GM12864 (cell line): ENCODE data around the gene KDM4B.

Source experiments
- DNase-seq: peaks from one replicate; pipeline ENCODE4 v3.0.0-alpha.2; 2011; ENCODE audit warnings: low read depth
- H3K4me3 ChIP-seq: 2 replicates; pipeline ENCODE4 v1.5.1; 2011; ENCODE audit warnings: mild to moderate bottlenecking, low read depth, low read length, control low read depth
- CTCF ChIP-seq: IDR thresholded peaks from 2 replicates; pipeline ENCODE4 v1.5.1; 2011; ENCODE audit warnings: low read depth, mild to moderate bottlenecking, moderate library complexity, low read length, control low read depth, inconsistent platforms; ENCODE audit errors: missing control alignments

Gene KDM4B

GRCh38 chr19:5097959-5098623 is 129.2 kb downstream of the KDM4B start:
- TF ChIP-seq CTCF: no peak
- H3K4me3 ChIP-seq: no peak overlapping the region
- DNase-seq: no peak

GRCh38 chr19:5098646-5099045 is 129.7 kb downstream of the KDM4B start:
- H3K4me3 ChIP-seq: no peak overlapping the region
- no peak for DNase-seq
- TF ChIP-seq CTCF: no peak

GRCh38 chr19:5099701-5100221 is 130.8 kb downstream of the KDM4B start:
- H3K4me3 ChIP-seq: no peak overlapping the region
- no peak for TF ChIP-seq CTCF

GRCh38 chr19:5101871-5102270 is 133.0 kb downstream of the KDM4B start:
- DNase-seq: no peak
- no peak for TF ChIP-seq CTCF
- no peak overlapping the region for H3K4me3 ChIP-seq

More at GRCh38 chr19:5099701-5100221, 130.8 kb downstream of the KDM4B start:
- DNase-seq: no peak

- DNase-seq: no peak
- TF ChIP-seq CTCF: no peak
Observed at GRCh38 chr19:5102520-5102919, 133.6 kb downstream of the KDM4B start.

GRCh38 chr19:5103061-5103701 is 134.3 kb downstream of the KDM4B start:
- no peak for TF ChIP-seq CTCF
- no peak for DNase-seq
- no peak overlapping the region for H3K4me3 ChIP-seq

More at GRCh38 chr19:5102520-5102919, 133.6 kb downstream of the KDM4B start:
- no peak overlapping the region for H3K4me3 ChIP-seq
